GM12865 (cell line): ENCODE measurements around the gene POLR1G.
"Not testable (repeated sequence)": the region's sequence is repeated elsewhere in the genome, so short reads cannot be mapped to it uniquely, and the experiment has no call there.

ENCODE experiments used
- DNase-seq: peaks from one replicate; pipeline ENCODE4 v3.0.0; 2010; ENCODE audit warnings: low read depth
- H3K4me3 ChIP-seq: 2 replicates; pipeline ENCODE4 v1.5.1; 2011; ENCODE audit warnings: mild to moderate bottlenecking, low read depth, low read length, control low read depth
- CTCF ChIP-seq: IDR thresholded peaks from 2 replicates; pipeline ENCODE4 v1.5.1; 2011; ENCODE audit warnings: low read length, control low read depth, low read depth, inconsistent platforms; ENCODE audit not compliant: insufficient read depth; ENCODE audit errors: missing control alignments

Gene POLR1G

GRCh38 chr19:45405435-45406225 is 814 bp upstream of the POLR1G start:
- peak; percentile 87 for DNase-seq
- H3K4me3 ChIP-seq: peak overlapping the region; percentile 85
- TF ChIP-seq CTCF: no peak

- no peak for DNase-seq
- H3K4me3 ChIP-seq: peak overlapping the region; percentile 85
- TF ChIP-seq CTCF: no peak
Observed at GRCh38 chr19:45407091-45407375, 589 bp downstream of the POLR1G start.

GRCh38 chr19:45407585-45407984 is 1.1 kb downstream of the POLR1G start:
- H3K4me3 ChIP-seq: peak overlapping the region; percentile 85
- not testable (repeated sequence) for DNase-seq

- no peak overlapping the region for H3K4me3 ChIP-seq
- no peak for DNase-seq
- TF ChIP-seq CTCF: no peak
Observed at GRCh38 chr19:45408121-45408520, 1.7 kb downstream of the POLR1G start.

- TF ChIP-seq CTCF: no peak
- DNase-seq: no peak
- no peak overlapping the region for H3K4me3 ChIP-seq
Observed at GRCh38 chr19:45408830-45409556, 2.5 kb downstream of the POLR1G start.

- no peak for DNase-seq
- no peak for TF ChIP-seq CTCF
- H3K4me3 ChIP-seq: no peak overlapping the region
Observed at GRCh38 chr19:45409557-45409920, 3.1 kb downstream of the POLR1G start.

- not testable (repeated sequence) for DNase-seq, H3K4me3 ChIP-seq
Observed at GRCh38 chr19:45410330-45410729, 3.9 kb downstream of the POLR1G start.

GRCh38 chr19:45413497-45413896 is 7.1 kb downstream of the POLR1G start:
- no peak for DNase-seq
- no peak overlapping the region for H3K4me3 ChIP-seq
- TF ChIP-seq CTCF: no peak
